Bronchial epithelial cell (primary cell): Measurements from ENCODE around the gene SKA1. TPM values are rescaled to one million over a fixed set of nuclear protein-coding genes. Genes with fewer than 3 reads are reported as not detected.
"Not testable (repeated sequence)": the region's sequence is repeated elsewhere in the genome, so short reads cannot be mapped to it uniquely, and the experiment has no call there.

Source experiments
- DNase-seq: peaks from one replicate; pipeline ENCODE4 v3.0.0-alpha.2; 2010; ENCODE audit warnings: low read depth
- FAIRE-seq: peaks from 2 replicates; lab custom pipeline; 2011; peaks lifted over from hg19 to GRCh38; lab: Jason Lieb, UNC
- H3K27me3 ChIP-seq: 2 replicates; pipeline ENCODE4 v1.5.1; 2011; ENCODE audit warnings: low read length; ENCODE audit not compliant: control insufficient read depth, insufficient read depth
- H3K36me3 ChIP-seq: 2 replicates; pipeline ENCODE4 v1.5.1; 2011; ENCODE audit warnings: low read length; ENCODE audit not compliant: control insufficient read depth, insufficient read depth
- H3K4me3 ChIP-seq: 2 replicates; pipeline ENCODE4 v1.5.1; 2011; ENCODE audit warnings: mild to moderate bottlenecking, low read depth, low read length, control low read depth
- total RNA-seq: library from RNA; depleted of rRNA; stranded (reverse); fragments of >200 nt; gene quantifications from 2 replicates; pipeline ENCODE4 v1.2.1, GENCODE V29; 2014
- TF ChIP-seq, protein P1 (sequence below): IDR thresholded peaks from 2 replicates; pipeline ENCODE4 v1.5.1; 2011; ENCODE audit warnings: mild to moderate bottlenecking, moderate library complexity, low read length, control low read depth, inconsistent platforms; ENCODE audit not compliant: insufficient read depth, severe bottlenecking

SKA1 gene
- total RNA-seq, 1 donor from 2014 or later = 0.26 TPM

DNA sequence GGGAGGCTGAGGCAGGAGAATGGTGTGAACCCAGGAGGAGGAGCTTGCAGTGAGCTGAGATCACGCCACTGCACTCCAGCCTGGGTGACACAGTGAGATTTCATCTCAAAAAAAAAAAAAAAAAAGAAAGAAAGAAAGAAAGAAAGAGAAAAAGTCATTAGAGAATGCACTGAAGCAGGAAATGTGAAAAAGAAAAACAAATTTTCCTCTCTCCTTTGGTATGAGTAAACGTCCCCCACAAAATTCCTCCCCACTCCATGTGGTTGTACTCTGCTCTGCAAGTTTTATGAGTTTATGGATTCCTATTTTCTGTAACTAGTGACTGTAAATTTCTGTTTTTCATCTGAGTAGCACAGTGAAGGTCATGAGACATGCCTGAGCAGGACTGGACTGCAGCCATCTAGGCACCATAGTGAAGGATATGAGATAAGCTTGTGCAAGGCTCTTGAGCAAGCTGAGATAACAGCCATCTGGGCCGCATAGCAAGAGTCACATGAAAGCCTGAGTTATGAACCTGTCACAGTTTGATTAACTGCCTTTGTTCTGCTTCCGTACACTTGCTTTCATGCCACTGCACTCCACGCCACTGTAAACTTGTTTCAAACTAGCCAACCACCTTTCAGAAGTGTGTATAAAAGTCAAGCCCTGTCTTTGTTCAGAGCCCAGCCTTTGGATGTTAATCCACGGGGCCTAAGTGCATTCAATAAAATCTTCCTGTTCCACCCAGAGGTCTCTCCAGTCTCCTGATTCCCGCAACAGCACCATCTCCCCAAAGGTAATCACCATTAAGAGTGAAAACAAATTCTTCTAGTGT is 50.2 kb downstream of the SKA1 start:
- Histone ChIP-seq H3K4me3 (no peak overlapping the region), H3K27me3 (no peaks in the 10 kb centered on the region), H3K36me3 (no peaks in the 10 kb centered on the region)
- FAIRE-seq = no peak
- DNase-seq = peak; percentile 79
- TF ChIP-seq, protein P1, sequence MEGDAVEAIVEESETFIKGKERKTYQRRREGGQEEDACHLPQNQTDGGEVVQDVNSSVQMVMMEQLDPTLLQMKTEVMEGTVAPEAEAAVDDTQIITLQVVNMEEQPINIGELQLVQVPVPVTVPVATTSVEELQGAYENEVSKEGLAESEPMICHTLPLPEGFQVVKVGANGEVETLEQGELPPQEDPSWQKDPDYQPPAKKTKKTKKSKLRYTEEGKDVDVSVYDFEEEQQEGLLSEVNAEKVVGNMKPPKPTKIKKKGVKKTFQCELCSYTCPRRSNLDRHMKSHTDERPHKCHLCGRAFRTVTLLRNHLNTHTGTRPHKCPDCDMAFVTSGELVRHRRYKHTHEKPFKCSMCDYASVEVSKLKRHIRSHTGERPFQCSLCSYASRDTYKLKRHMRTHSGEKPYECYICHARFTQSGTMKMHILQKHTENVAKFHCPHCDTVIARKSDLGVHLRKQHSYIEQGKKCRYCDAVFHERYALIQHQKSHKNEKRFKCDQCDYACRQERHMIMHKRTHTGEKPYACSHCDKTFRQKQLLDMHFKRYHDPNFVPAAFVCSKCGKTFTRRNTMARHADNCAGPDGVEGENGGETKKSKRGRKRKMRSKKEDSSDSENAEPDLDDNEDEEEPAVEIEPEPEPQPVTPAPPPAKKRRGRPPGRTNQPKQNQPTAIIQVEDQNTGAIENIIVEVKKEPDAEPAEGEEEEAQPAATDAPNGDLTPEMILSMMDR = no peak

DNA sequence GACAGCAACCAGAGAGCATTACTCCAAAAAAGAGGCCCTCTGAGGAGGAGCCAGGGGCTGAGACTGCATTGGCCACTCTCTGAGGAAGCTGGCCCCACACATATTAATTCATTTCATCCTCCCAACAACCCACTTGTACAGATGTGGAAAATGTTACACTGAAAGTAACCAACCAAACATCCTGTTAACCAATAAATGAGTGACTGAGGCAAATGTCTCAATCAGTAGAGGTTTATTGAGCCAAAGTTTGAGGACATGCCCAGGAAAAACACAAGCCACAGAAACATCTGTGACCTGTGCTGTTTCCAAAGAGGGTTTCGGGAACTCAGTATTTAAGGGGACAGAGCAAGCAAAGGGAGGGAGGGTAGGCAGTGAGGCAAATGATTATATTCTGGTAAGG is 53.0 kb downstream of the SKA1 start:
- no peak for FAIRE-seq
- TF ChIP-seq, protein P1 = no peak
- no peaks in the 10 kb centered on the region for H3K36me3 ChIP-seq
- H3K27me3 ChIP-seq = peaks cover 2% of the 10 kb centered on the region
- no peak for DNase-seq
- no peak overlapping the region for H3K4me3 ChIP-seq

DNA sequence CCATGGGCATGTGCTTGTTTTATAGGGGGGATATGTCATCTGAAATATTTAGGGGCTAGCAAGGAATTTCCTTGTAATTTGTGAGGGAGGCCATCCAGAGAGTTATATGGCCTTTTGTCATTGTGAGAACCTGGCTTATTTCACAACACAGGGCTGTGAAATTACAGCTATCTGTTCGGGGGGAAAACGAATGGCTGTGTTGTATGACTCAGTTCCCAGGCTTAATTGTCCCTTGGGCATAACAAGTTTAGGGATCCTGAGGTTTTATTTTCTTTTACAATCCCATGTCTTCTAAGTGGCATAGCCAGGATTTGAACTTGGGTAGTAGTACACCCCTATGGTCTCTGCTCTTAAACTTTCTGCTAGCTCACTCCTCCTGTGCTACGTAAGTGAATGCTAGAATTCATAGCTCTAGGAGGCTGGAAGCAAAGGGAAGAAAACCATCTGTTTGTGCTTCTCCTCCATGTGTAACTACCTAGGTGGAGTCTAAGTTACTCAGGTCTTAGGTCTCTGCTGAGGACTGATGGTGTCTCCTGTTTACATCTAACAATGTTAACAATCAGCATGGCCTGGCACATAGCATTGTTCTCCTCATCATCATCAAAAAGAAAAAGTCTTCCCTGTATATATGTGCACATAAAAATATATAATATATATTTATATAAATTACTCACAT is 53.8 kb downstream of the SKA1 start:
- H3K4me3 ChIP-seq = no peak overlapping the region
- TF ChIP-seq, protein P1 = no peak
- FAIRE-seq (peak; percentile 70), DNase-seq (no peak)
- H3K27me3 ChIP-seq = peaks cover 2% of the 10 kb centered on the region
- no peaks in the 10 kb centered on the region for H3K36me3 ChIP-seq

DNA sequence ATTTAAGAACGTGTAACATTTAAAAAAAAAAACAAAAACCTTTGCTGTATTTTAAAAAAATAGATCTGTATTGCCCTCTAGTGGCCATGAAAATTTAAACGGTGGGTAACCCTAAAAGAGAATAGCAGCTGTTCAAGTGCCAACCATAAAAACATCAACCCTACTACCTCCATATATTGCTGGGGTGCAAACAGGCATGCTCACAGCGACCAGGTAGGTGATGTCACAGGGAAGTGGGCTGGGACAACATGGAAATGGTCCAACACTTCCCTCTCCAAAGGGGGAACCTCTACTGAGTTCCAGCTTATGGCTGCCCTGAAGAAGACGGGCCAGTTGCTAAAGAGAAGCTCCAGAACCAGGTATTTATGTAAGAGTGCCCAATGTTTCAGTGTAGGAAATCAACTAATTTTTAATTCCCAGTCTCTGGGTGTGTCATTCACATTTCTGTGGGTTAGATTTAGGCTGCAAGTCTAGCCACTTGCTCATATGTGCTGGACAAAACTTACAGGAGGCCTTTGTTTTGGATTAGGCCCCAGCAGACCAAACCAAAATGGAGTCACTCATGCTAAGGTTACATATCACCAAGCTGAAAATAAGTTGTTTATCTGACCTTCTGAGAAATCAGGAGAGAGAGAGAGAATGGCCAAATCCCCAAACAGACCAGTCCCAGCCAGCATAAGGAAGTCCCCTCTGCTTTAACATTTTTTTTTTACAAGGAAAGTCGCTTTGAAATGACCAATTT is 54.5 kb downstream of the SKA1 start:
- DNase-seq (peak; percentile 44), FAIRE-seq (no peak)
- H3K4me3 ChIP-seq = no peak overlapping the region
- H3K27me3 ChIP-seq = peaks cover 2% of the 10 kb centered on the region
- TF ChIP-seq, protein P1 = peak; percentile 16
- no peaks in the 10 kb centered on the region for H3K36me3 ChIP-seq

DNA sequence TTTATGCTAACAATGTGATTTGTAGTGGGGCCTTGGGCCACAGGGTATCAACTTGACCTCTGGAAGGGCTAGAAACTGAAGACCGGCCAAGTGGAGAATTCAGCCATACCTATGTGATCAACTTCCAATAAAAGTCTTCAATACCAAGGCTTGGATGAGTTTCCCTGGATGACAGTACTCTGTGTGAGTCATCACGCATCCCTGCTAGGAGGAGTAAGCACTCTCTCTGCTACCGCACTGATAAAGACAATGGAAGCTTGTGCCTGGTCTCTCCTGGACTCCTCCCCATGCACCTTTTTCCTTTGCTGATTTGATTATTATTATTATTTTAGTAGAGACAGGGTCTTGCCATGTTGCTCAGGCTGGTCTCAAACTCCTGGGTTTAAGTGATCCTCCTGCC is 58.1 kb downstream of the SKA1 start:
- TF ChIP-seq, protein P1 = no peak
- no peak for FAIRE-seq
- Histone ChIP-seq H3K4me3 (no peak overlapping the region), H3K27me3 (peaks cover 2% of the 10 kb centered on the region), H3K36me3 (no peaks in the 10 kb centered on the region)
- DNase-seq = no peak

DNA sequence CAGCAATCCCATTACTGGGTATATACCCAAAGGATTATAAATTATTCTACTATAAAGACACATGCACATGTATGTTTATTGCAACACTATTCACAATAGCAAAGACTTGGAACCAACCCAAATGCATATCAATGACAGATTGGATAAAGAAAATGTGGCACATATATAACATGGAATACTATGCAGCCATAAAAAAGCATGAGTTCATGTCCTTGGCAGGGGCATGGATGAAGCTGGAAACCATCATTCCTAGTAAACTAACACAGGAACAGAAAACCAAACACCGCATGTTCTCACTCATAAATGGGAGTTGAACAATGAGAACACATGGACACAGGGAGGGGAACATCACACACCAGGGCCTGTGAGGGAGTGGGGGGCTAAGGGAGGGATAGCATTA is 61.9 kb downstream of the SKA1 start:
- FAIRE-seq = not testable (repeated sequence)

More for the DNA sequence above, 61.9 kb downstream of the SKA1 start:
- not testable (repeated sequence) for DNase-seq, H3K36me3 ChIP-seq, H3K27me3 ChIP-seq, H3K4me3 ChIP-seq
